HepG2 (cell line): Measurements from ENCODE around the gene SUV39H2. TPM values are rescaled to one million over a fixed set of nuclear protein-coding genes. Genes with fewer than 3 reads are reported as not detected.

ENCODE experiments used
- ATF1 ChIP-seq: IDR thresholded peaks from 2 replicates; pipeline ENCODE4 v1.6.1; 2016; ENCODE audit warnings: mild to moderate bottlenecking, control low read depth
- BHLHE40 ChIP-seq: IDR thresholded peaks from 2 replicates; pipeline ENCODE4 v1.6.1; 2011; ENCODE audit warnings: low read length, improper control_type of control experiment
- CENPX ChIP-seq: sonication (generic); formaldehyde crosslinking; IDR thresholded peaks from 2 replicates; pipeline ENCODE4 v1.9.0; 2021; ENCODE audit warnings: mild to moderate bottlenecking, missing genetic modification reagents, moderate library complexity
- EHMT2 ChIP-seq: fragments of 200-600 bp; sonication (generic); IDR thresholded peaks from 2 replicates; pipeline ENCODE4 v1.7.0; 2017; ENCODE audit warnings: antibody characterized with exemption, low read depth, low read length, borderline replicate concordance
- FOSL1 ChIP-seq: sonication (generic); formaldehyde crosslinking; IDR thresholded peaks from 2 replicates; pipeline ENCODE4 v1.9.0; 2021; ENCODE audit warnings: missing genetic modification reagents, borderline replicate concordance
- HMG20B ChIP-seq: conservative IDR thresholded peaks from 2 replicates; pipeline ENCODE4 v1.6.1; 2016; ENCODE audit warnings: missing genetic modification reagents, missing compliant biosample characterization
- ISX ChIP-seq: sonication (generic); formaldehyde crosslinking; conservative IDR thresholded peaks from 2 replicates; pipeline ENCODE4 v1.5.0; 2020; ENCODE audit warnings: missing genetic modification reagents
- LCORL ChIP-seq, 2 experiments: fragments of 450-650 bp in 1 of 2; sonication (generic) in 1 of 2; formaldehyde crosslinking in 1 of 2; IDR thresholded peaks; 2 replicates each; pipeline versions ENCODE4 v1.5.0 to v1.6.1; 2017 to 2020; ENCODE audit warnings: antibody characterized with exemption in 1 of 2, missing genetic modification reagents in 1 of 2
- NFRKB ChIP-seq: fragments of 450-650 bp; IDR thresholded peaks from 2 replicates; pipeline ENCODE4 v1.6.1; 2017
- PITX1 ChIP-seq: sonication (generic); formaldehyde crosslinking; IDR thresholded peaks from 2 replicates; pipeline ENCODE4 v1.5.1; 2020; ENCODE audit warnings: mild to moderate bottlenecking, missing genetic modification reagents
- SMAD9 ChIP-seq: sonication (generic); formaldehyde crosslinking; IDR thresholded peaks from 2 replicates; pipeline ENCODE4 v1.5.1; 2020; ENCODE audit warnings: mild to moderate bottlenecking, missing genetic modification reagents
- STAG1 ChIP-seq: sonication (generic); formaldehyde crosslinking; IDR thresholded peaks from 2 replicates; pipeline ENCODE4 v1.4.0; 2020; ENCODE audit warnings: missing genetic modification reagents
- ZBTB2 ChIP-seq: sonication (generic); formaldehyde crosslinking; IDR thresholded peaks from 2 replicates; pipeline ENCODE4 v1.8.0; 2022; ENCODE audit warnings: low read depth, missing genetic modification reagents
- ZFP62 ChIP-seq: sonication (generic); formaldehyde crosslinking; IDR thresholded peaks from 2 replicates; pipeline ENCODE4 v1.4.0; 2020; ENCODE audit warnings: missing genetic modification reagents
- ZMAT3 ChIP-seq: sonication (generic); formaldehyde crosslinking; conservative IDR thresholded peaks from 2 replicates; pipeline ENCODE4 v1.7.0; 2021; ENCODE audit warnings: missing genetic modification reagents
- ZNF280B ChIP-seq: sonication (generic); formaldehyde crosslinking; IDR thresholded peaks from 2 replicates; pipeline ENCODE4 v1.5.0; 2020; ENCODE audit warnings: missing genetic modification reagents, mild to moderate bottlenecking, borderline replicate concordance
- ZNF781 ChIP-seq: sonication (generic); formaldehyde crosslinking; IDR thresholded peaks from 2 replicates; pipeline ENCODE4 v1.5.1; 2020; ENCODE audit warnings: borderline replicate concordance, mild to moderate bottlenecking, missing genetic modification reagents; ENCODE audit errors: not compliant biosample characterization
- ZNF792 ChIP-seq: IDR thresholded peaks from 2 replicates; pipeline ENCODE4 v1.6.1; 2016
- polyA plus RNA-seq, 8 experiments: library from polyadenylated mRNA; depleted of rRNA in 3 of 8; stranded (reverse) in 7 of 8; unstranded in 1 of 8; fragments of >200 nt; fragmentation: Illumina TruSeq in 4 of 8; extraction: Trizol in 4 of 8; gene quantifications; 2 replicates each; pipeline versions ENCODE4 v1.2.1 to v1.2.3, GENCODE V29; 2011 to 2016; ENCODE audit warnings: low read depth in 4 of 8, missing spikeins in 1 of 8, mixed read lengths in 1 of 8; ENCODE audit not compliant: insufficient read depth in 1 of 8
- total RNA-seq, 5 experiments: library from RNA; depleted of rRNA; stranded (reverse); fragments of >200 nt; fragmentation: Illumina TruSeq; extraction: Trizol; gene quantifications; 2 replicates each; pipeline ENCODE4 v1.2.3, GENCODE V29; 2016; ENCODE audit warnings: low read depth in 1 of 5
- TF ChIP-seq, protein P1 (sequence below): sonication (generic); formaldehyde crosslinking; IDR thresholded peaks from 2 replicates; pipeline ENCODE4 v1.4.0; 2020; ENCODE audit warnings: missing genetic modification reagents, borderline replicate concordance
- TF ChIP-seq, protein P2 (sequence below): sonication (generic); formaldehyde crosslinking; IDR thresholded peaks from 2 replicates; pipeline ENCODE4 v1.5.0; 2020; ENCODE audit warnings: missing genetic modification reagents

The SUV39H2 gene
- total and polyA plus RNA-seq, 2 of the 13 experiments (the other 11 are each of a cell fraction or from before 2014, with no cell fraction given), result 9.0 to 44.3 TPM

DNA sequence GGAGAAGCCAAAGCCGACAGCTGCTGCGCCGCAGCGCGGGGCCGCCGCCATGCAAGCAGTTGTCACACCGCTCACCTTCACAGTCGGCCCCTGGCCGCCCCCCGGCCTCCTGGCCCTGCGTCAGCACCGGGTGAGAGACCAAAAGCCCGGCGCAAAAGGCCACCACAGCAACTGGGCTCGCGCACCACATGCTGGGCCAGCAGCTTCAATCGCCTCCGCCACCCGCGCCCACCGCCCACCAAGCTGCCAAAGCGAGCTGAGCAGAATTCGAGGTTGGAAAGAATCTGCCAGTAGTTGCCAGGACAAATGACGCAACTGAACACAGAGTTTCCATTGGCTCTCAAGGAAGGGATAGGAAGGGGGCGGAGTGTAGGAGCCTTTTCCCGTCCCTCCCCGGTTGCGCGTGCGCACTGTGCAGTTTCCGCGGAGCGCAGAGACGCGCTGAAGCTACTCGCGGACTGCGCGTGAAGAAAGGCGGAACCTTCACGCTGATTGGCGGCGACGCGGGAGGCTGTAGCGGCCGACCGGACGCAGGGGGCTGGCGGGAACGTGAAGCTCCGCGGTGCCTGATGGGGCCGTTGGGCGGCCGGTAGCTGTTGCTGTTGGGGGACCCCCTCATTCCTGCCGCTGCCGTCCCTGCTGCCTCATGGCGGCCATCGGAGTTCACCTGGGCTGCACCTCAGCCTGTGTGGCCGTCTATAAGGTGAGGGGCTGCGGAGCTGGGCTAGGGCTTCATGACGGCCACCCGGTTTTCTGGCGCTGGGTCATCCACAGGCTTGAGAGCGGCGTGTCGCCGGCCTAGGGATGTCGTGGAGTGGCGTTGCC, 40.7 kb upstream of the SUV39H2 start, which contains the start of the genes CDNF, HSPA14 and MSANTD7 (continued):
- TF ChIP-seq, protein P1, sequence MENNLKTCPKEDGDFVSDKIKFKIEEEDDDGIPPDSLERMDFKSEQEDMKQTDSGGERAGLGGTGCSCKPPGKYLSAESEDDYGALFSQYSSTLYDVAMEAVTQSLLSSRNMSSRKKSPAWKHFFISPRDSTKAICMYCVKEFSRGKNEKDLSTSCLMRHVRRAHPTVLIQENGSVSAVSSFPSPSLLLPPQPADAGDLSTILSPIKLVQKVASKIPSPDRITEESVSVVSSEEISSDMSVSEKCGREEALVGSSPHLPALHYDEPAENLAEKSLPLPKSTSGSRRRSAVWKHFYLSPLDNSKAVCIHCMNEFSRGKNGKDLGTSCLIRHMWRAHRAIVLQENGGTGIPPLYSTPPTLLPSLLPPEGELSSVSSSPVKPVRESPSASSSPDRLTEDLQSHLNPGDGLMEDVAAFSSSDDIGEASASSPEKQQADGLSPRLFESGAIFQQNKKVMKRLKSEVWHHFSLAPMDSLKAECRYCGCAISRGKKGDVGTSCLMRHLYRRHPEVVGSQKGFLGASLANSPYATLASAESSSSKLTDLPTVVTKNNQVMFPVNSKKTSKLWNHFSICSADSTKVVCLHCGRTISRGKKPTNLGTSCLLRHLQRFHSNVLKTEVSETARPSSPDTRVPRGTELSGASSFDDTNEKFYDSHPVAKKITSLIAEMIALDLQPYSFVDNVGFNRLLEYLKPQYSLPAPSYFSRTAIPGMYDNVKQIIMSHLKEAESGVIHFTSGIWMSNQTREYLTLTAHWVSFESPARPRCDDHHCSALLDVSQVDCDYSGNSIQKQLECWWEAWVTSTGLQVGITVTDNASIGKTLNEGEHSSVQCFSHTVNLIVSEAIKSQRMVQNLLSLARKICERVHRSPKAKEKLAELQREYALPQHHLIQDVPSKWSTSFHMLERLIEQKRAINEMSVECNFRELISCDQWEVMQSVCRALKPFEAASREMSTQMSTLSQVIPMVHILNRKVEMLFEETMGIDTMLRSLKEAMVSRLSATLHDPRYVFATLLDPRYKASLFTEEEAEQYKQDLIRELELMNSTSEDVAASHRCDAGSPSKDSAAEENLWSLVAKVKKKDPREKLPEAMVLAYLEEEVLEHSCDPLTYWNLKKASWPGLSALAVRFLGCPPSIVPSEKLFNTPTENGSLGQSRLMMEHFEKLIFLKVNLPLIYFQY (CRISPR knock-in tag), result no peak
- TF ChIP-seq ISX (0 out of 2 replicates have a peak, but pooled peaks have one; percentile 56), HMG20B (CRISPR knock-in tag) (no peak), FOSL1 (CRISPR knock-in tag) (no peak), SMAD9 (peak; percentile 46; the same call in 1 of the 2 replicates), ZMAT3 (peak; percentile 86), STAG1 (CRISPR knock-in tag) (no peak), BHLHE40 (peak; percentile 90), ZNF781 (CRISPR knock-in tag) (peak; percentile 24), ZNF792 (CRISPR knock-in tag) (no peak), PITX1 (CRISPR knock-in tag) (0 out of 2 replicates have a peak, but pooled peaks have one; percentile 1), ZBTB2 (CRISPR knock-in tag) (peak; percentile 52; the same call in 1 of the 2 replicates), NFRKB (no peak), EHMT2 (no peak), ATF1 (peak; percentile 95), CENPX (CRISPR knock-in tag) (no peak), ZNF280B (CRISPR knock-in tag) (peak; percentile 13; the same call in 1 of the 2 replicates), LCORL (IDR thresholded peaks at IDR 0.05) (no peak), LCORL (CRISPR knock-in tag; IDR thresholded peaks at IDR 0.05) (no peak; the same call in 1 of the 2 replicates), ZFP62 (CRISPR knock-in tag) (no peak)
- TF ChIP-seq, protein P2, sequence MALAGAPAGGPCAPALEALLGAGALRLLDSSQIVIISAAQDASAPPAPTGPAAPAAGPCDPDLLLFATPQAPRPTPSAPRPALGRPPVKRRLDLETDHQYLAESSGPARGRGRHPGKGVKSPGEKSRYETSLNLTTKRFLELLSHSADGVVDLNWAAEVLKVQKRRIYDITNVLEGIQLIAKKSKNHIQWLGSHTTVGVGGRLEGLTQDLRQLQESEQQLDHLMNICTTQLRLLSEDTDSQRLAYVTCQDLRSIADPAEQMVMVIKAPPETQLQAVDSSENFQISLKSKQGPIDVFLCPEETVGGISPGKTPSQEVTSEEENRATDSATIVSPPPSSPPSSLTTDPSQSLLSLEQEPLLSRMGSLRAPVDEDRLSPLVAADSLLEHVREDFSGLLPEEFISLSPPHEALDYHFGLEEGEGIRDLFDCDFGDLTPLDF, result peak; percentile 93
